Memory B cell (primary cell): Measurements from ENCODE around the gene RALGAPA2.
"Not testable (repeated sequence)": the region's sequence is repeated elsewhere in the genome, so short reads cannot be mapped to it uniquely, and the experiment has no call there.

Experiments
- ATAC-seq: fragments of 150-1000 bp; cut with Tn5 transposase; 2 replicates; pipeline ENCODE4 v1.10.0; 2021; ENCODE audit warnings: low read depth, mild to moderate bottlenecking, moderate library complexity
- DNase-seq, 2 donors: peaks; one replicate each; pipeline ENCODE4 v3.0.0; 2022; ENCODE audit warnings: low spot score in 2 of 2
- H3K27ac Mint-ChIP-seq: one replicate; pipeline ENCODE4 v1.8.0; 2022; ENCODE audit warnings: mild to moderate bottlenecking, moderate library complexity, mixed read lengths
- H3K27me3 Mint-ChIP-seq: one replicate; pipeline ENCODE4 v1.8.0; 2022; ENCODE audit warnings: mixed read lengths
- H3K36me3 Mint-ChIP-seq: one replicate; pipeline ENCODE4 v1.8.0; 2022; ENCODE audit warnings: mild to moderate bottlenecking, mixed read lengths
- H3K4me1 Mint-ChIP-seq: one replicate; pipeline ENCODE4 v1.8.0; 2022; ENCODE audit warnings: mixed read lengths
- H3K4me3 Mint-ChIP-seq: one replicate; pipeline ENCODE4 v1.8.0; 2022; ENCODE audit warnings: mild to moderate bottlenecking, moderate library complexity, mixed read lengths
- H3K9me3 Mint-ChIP-seq: one replicate; pipeline ENCODE4 v1.8.0; 2022; ENCODE audit warnings: mixed read lengths

RALGAPA2 gene

DNA sequence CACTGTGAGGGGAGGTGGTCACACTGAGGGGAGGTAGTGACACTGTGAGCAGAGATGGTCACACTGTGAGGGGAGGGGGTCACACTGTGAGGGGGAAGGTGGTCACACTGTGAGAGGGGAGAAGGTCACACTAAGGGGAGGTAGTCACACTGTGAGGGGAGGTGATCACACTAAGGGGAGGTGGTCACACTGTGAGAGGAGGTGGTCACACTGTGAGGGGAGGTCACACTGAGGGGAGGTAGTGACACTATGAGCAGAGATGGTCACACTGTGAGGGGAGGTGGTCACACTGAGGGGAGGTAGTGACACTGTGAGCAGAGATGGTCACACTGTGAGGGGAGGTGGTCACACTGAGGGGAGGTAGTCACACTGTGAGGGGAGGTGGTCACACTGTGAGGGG lies 356.9 kb downstream of the RALGAPA2 start:
- not testable (repeated sequence) for H3K4me3 Mint-ChIP-seq, DNase-seq, ATAC-seq, H3K36me3 Mint-ChIP-seq, H3K27ac Mint-ChIP-seq, H3K9me3 Mint-ChIP-seq
- H3K27me3 Mint-ChIP-seq = peaks cover 21% of the 10 kb centered on the region
- peaks cover 10% of the 10 kb centered on the region for H3K4me1 Mint-ChIP-seq

DNA sequence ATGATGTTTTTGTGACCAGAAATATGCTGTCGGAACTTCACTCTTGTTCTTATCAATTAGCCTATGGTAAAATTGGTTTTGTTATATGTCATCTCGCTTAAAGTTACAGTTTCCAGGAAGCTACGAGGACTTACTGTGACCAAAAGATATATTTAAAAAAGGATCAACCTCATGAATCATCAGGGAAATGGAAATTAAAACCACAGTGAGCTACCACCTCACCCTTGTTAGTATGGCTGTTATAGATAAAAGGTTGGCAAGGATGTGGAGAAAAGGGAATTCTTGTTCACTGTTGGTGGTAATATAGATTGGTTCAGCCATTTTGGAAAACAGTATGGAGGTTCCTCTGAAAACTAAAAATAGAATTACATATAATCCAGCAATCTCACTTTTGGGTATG lies 358.9 kb downstream of the RALGAPA2 start:
- DNase-seq (no peak), ATAC-seq (no peak)
- H3K9me3 Mint-ChIP-seq = no peaks in the 10 kb centered on the region
- no peak overlapping the region for H3K4me3 Mint-ChIP-seq
- H3K27ac Mint-ChIP-seq = no peak overlapping the region
- H3K4me1 Mint-ChIP-seq = peaks cover 6% of the 10 kb centered on the region
- H3K36me3 Mint-ChIP-seq = peaks cover 2% of the 10 kb centered on the region
- H3K27me3 Mint-ChIP-seq = peaks cover 21% of the 10 kb centered on the region

DNA sequence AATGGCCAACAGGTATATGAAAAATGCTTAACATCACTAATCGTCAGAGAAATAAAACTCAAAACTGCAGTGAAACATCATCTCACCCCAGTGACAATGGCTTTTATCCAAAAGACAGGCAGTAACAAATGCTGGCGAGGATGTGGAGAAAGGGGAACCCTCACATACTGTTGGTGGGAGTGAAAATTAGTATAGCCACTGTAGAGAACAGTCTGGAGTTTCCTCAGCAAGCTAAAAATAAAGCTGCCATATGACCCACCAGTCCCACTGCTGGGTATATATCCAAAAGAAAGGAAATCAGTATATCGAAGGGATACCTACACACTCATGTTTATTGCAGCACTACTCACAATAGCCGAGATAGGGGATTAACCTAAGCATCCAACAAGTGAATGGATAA lies 368.0 kb downstream of the RALGAPA2 start:
- Mint-ChIP-seq H3K9me3 (peaks cover 3% of the 10 kb centered on the region), H3K36me3 (no peaks in the 10 kb centered on the region), H3K27ac (no peak overlapping the region), H3K4me3 (no peak overlapping the region), H3K27me3 (peaks cover 6% of the 10 kb centered on the region), H3K4me1 (no peaks in the 10 kb centered on the region)
- DNase-seq = no peak
- no peak for ATAC-seq

DNA sequence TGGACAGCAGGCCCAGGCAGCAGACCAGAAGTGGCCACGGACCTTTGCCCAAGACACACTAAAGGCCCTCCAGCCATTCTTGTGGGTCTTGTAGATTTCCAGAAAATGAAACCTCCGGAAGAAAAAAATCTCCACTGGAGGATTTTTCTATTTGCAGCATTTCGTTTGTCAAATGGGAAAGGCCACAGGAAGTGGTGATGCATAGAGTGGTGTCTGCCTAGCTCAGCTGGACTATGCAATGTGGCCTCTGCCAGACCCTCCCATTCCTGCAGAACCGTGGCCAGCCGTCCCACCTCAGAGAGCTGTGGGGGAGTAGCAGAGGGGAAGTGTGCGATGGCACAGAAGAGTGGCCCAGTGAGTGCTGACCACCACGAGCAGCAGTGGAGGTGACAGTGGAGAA lies 368.5 kb downstream of the RALGAPA2 start:
- Mint-ChIP-seq H3K27ac (no peak overlapping the region), H3K36me3 (no peaks in the 10 kb centered on the region), H3K27me3 (peaks cover 4% of the 10 kb centered on the region), H3K4me3 (no peak overlapping the region), H3K9me3 (peaks cover 3% of the 10 kb centered on the region), H3K4me1 (no peaks in the 10 kb centered on the region)
- no peak for ATAC-seq
- no peak for DNase-seq
